HG03378 (cell line): ENCODE measurements around the gene FGD1.

Source experiments
- ATAC-seq: cut with Tn5 transposase; IDR thresholded peaks from one replicate; pipeline ENCODE4 v1.9.1; 2021; ENCODE audit warnings: mild to moderate bottlenecking, moderate library complexity; ENCODE audit not compliant: unreplicated experiment

FGD1 gene

GRCh38 chrX:54473993-54474859 is 21.8 kb downstream of the FGD1 start:
- no peak for ATAC-seq

DNA sequence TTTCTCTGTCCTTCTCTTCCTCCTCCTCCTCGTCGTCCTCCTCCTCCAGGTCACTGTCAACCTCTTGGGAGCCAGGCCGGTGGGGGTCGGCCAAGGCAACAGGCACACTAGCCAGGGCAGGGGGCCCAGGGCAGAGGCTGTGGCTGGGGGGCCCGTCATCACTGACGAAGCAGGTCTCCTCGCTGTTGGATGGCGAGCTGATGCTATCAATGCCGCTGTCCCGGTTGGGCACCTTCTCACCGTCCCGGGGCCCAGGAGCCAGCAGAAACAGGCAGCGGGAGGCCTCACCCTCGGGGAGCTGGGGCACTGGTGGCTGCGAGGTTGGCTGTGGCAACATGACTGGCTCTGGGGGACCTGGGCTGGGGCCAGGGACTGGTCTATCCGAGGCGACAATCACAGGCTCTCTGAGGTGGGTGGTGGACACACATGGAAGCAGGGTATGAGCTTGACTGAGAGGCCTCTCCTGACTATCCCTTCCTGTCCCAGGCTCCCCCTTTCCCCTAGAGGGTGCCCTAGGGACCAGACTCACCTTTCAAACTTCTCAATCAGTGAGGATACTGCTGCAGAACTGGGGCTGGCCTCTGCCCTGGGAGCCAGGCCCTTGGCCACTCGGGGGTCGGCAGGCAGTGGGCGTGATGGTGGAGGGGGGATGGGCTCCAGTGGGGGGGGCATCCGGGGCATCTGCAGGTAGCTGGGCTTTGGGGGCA is 25.8 kb downstream of the FGD1 start:
- ATAC-seq = no peak

- no peak for ATAC-seq
Observed at GRCh38 chrX:54452920-54453319, 43.1 kb downstream of the FGD1 start.

- no peak for ATAC-seq
Observed at GRCh38 chrX:54449929-54450328, 46.1 kb downstream of the FGD1 start.

GRCh38 chrX:54447461-54447860 is 48.6 kb downstream of the FGD1 start:
- ATAC-seq = no peak

DNA sequence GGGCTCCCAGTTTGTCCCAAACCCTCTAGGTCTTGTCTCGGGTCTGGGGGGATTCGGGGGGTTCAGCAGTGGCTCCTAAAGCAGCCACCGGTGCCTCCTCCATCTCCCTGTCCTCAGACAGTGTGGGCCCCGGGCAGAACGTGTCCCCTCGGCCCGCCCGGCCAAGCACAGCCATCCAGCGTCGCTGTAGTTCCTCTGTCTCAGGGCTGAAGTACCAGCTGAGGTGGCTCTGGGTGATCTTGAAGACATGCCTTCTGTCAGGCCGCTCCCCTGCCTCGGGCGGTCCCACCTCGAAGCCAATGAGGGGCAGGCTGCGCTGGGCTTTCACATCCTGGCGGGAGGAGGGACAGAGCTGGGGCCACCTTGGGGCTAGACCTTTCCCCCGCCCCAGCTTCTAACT is 50.0 kb downstream of the FGD1 start:
- no peak for ATAC-seq

DNA sequence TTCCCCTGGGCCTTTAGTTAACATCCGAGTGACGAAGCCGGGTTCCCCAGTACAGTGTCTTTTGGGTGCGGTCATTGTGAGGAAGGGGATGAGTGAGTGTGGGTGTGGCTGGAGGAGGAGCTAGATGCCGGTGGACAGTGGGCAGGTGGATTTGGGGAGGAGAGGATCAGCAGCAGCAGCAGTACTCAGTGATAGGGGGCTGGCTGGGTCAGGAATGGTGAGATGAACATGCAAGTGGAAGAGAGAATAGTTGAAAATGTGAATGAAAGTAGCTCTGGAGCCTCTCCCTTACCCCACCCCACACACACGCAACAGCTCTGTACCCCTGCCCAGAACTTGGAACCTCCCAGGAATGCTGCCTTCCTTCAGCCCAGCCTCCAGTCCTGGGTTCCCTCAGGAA is 51.3 kb downstream of the FGD1 start:
- no peak for ATAC-seq

- ATAC-seq = no peak
Observed at GRCh38 chrX:54442790-54443189, 53.2 kb downstream of the FGD1 start.

- peak; percentile 95 for ATAC-seq
Observed at GRCh38 chrX:54439960-54440871, 55.8 kb downstream of the FGD1 start, which contains the start of gene TSR2. Gene TSR2, plus strand, starts transcription at chrX:54440404. Its CDS starts 18 bp downstream, at chrX:54440422.

GRCh38 chrX:54435121-54435520 is 60.9 kb downstream of the FGD1 start:
- ATAC-seq = no peak

DNA sequence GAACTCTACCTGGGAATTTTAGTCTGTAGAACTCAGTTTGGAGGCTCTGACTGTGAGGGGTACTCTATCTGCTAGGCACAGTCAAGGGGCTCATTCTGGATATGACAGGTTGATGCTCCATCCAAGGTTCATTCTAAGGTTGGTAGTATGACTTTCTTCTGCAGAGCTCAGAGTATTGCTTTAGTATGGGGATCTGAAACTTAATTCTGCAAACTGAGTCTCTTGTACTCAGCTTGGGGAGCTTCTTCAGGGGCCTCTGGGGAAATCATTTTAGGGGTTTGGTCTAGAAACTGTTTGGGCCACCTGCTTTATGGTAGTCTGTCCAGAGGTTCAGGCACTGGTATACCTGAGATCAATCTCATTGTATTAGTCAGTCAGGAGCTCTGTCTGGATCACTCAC is 65.5 kb downstream of the FGD1 start:
- ATAC-seq = no peak

DNA sequence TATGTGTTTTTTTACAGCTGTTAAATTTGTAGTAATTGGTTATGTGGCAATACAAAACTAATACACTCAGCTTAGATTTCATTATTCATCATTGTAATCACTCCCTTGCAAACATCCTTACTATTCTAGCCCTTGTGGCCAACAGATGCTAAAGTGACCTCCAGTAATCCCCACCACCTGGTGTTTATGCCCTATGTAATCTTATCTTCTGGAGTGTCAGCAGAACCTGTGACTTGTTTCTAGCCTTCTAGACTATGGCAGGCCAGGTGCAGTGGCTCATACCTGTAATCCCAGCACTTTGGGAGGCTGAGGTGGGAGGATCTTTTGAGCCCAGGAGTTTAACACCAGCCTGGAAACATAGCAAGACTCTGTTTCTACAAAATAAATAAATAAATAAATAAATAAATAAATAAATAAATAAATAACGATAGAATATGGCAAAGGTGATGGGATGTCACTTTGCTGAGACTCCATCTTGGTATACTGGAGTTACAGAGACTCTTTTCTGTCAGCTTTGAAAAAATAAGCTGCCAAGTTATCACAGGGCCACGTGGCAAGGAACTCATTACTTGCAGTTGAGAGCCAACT is 68.1 kb downstream of the FGD1 start:
- no peak for ATAC-seq

- ATAC-seq = no peak
Observed at GRCh38 chrX:54423161-54423888, 72.7 kb downstream of the FGD1 start.

- ATAC-seq = no peak
Observed at GRCh38 chrX:54422168-54422567, 73.9 kb downstream of the FGD1 start.

DNA sequence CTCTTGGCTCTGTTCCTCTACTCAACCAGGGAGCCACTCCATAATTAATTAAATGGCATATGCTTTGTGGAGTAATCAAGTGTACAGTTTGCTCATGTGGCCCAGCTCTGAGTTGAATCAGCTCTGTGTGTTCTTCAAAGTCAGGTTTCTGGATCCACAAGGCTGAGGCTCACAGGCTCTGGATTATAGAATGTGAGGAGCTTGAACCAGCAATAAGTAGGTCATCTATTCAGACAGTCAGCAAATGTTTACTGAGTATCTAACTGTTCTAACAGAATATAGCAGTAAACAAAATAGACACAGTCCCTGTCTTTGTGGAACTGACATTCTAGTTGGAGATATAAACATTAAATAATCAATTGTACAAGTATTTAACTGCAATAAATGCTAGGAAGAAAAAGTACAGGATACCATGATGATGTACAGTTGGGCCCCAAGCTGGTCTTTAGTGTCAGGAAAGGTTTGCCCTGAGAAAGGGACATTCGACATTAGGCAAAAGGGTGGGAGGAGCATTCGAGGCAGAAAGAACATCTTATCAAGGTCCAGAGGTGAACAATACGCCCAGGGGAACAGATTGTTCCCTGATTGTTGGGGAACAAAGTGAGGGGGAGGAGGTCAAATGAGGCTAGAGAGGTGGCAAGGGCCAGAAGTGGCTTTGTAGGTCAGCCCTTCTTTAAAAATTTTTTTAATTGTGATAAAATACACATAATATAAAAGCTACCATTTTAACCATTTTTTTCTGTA is 76.3 kb downstream of the FGD1 start:
- no peak for ATAC-seq

DNA sequence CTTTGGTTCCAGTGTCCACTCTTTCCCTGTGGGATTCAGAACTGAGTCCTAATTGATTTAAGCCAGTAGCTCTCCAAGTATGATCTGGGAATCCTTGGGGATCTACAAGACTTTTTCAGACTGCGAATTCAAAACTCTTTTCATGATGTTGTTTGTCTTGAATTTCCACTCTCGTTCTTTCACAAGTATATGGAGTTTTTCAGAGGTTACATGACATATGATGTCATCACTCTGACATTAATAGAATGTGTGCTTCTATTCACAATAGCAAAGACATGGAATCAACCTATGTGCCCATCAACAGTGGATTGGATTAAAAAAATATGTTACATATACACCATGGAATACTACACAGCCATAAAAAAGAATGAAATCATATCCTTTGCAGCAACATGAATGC is 79.1 kb downstream of the FGD1 start:
- ATAC-seq = no peak

- ATAC-seq = no peak
Observed at GRCh38 chrX:54415534-54416350, 80.3 kb downstream of the FGD1 start.

DNA sequence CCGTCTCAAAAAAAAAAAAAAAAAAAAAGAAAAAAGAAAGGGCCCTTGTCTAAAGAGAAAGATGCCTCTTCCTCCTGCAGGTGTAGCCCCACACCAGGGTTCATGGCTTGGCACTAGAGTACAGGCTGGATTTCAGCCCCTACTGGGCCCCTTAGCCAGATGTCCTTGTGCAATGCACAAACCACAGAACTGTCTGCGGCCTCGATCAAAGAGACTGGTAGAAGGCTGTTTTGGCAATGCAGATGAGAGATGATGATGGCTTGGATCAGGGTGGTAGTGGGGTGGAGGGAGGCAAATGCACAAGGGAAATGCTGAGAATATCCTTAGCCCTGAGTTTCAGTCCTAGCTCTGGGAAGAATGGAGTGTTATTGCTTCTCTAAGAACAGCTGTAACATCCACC is 82.3 kb downstream of the FGD1 start:
- ATAC-seq = no peak

- ATAC-seq = no peak
Observed at GRCh38 chrX:54411732-54412131, 84.3 kb downstream of the FGD1 start.
